Measurements from ENCODE around the gene ECI1.

- TF ChIP-seq POLR2AphosphoS5 (IDR thresholded peaks at IDR 0.05; ENCODE audit: borderline replicate concordance, low read depth, low read length) (no peak), EZH2 (IDR thresholded peaks at IDR 0.05) (no peak)
These were observed 21.0 kb downstream of the ECI1 start for GRCh38 chr16:2230376-2230775.

All from SK-N-MC (cell line).